IPS-18a (cell line): Measurements from ENCODE around the gene CLMP.
"Not testable (repeated sequence)": the region's sequence is repeated elsewhere in the genome, so short reads cannot be mapped to it uniquely, and the experiment has no call there.

Experiments used
- H3K27ac ChIP-seq: one replicate; pipeline ENCODE4 v1.5.1; 2013; ENCODE audit warnings: low read length
- H3K27me3 ChIP-seq: one replicate; pipeline ENCODE4 v1.6.1; 2013; ENCODE audit warnings: mild to moderate bottlenecking, low read length; ENCODE audit not compliant: control insufficient read depth, insufficient read depth
- H3K36me3 ChIP-seq: one replicate; pipeline ENCODE4 v1.6.1; 2013; ENCODE audit warnings: low read depth, low read length; ENCODE audit not compliant: control insufficient read depth
- H3K4me1 ChIP-seq: one replicate; pipeline ENCODE4 v1.6.1; 2013; ENCODE audit warnings: low read depth, low read length; ENCODE audit not compliant: control insufficient read depth
- H3K4me3 ChIP-seq: one replicate; pipeline ENCODE4 v1.5.1; 2013; ENCODE audit warnings: low read length
- H3K9ac ChIP-seq: one replicate; pipeline ENCODE4 v1.6.1; 2013; ENCODE audit warnings: mild to moderate bottlenecking, low read length, moderate library complexity
- H3K9me3 ChIP-seq: one replicate; pipeline ENCODE4 v1.6.1; 2013; ENCODE audit warnings: low read depth, low read length; ENCODE audit not compliant: control insufficient read depth

CLMP gene

GRCh38 chr11:123122341-123122740 is 72.7 kb downstream of the CLMP start:
- H3K9ac ChIP-seq: no peak overlapping the region
- H3K9me3 ChIP-seq: no peaks in the 10 kb centered on the region
- no peaks in the 10 kb centered on the region for H3K36me3 ChIP-seq
- no peak overlapping the region for H3K27ac ChIP-seq
- no peak overlapping the region for H3K4me3 ChIP-seq
- no peaks in the 10 kb centered on the region for H3K27me3 ChIP-seq
- H3K4me1 ChIP-seq: no peaks in the 10 kb centered on the region

- no peaks in the 10 kb centered on the region for H3K27me3 ChIP-seq
- H3K9ac ChIP-seq: no peak overlapping the region
- no peak overlapping the region for H3K4me3 ChIP-seq
- peaks cover 3% of the 10 kb centered on the region for H3K4me1 ChIP-seq
- H3K36me3 ChIP-seq: no peaks in the 10 kb centered on the region
- H3K9me3 ChIP-seq: peaks cover 3% of the 10 kb centered on the region
- H3K27ac ChIP-seq: no peak overlapping the region
These were observed 78.6 kb downstream of the CLMP start for GRCh38 chr11:123116486-123116885.

GRCh38 chr11:123111465-123111864 is 83.6 kb downstream of the CLMP start:
- no peaks in the 10 kb centered on the region for H3K36me3 ChIP-seq
- H3K4me1 ChIP-seq: peaks cover 3% of the 10 kb centered on the region
- peaks cover 3% of the 10 kb centered on the region for H3K9me3 ChIP-seq
- no peak overlapping the region for H3K4me3 ChIP-seq
- H3K27ac ChIP-seq: no peak overlapping the region
- H3K27me3 ChIP-seq: no peaks in the 10 kb centered on the region
- no peak overlapping the region for H3K9ac ChIP-seq

GRCh38 chr11:123110397-123110796 is 84.7 kb downstream of the CLMP start:
- H3K4me1 ChIP-seq: peaks cover 3% of the 10 kb centered on the region
- H3K4me3 ChIP-seq: no peak overlapping the region

GRCh38 chr11:123107945-123108495 is 87.0 kb downstream of the CLMP start:
- Histone ChIP-seq H3K4me1 (peaks cover 3% of the 10 kb centered on the region), H3K4me3 (no peak overlapping the region), H3K9me3 (no peaks in the 10 kb centered on the region), H3K27me3 (no peaks in the 10 kb centered on the region), H3K36me3 (no peaks in the 10 kb centered on the region), H3K9ac (no peak overlapping the region), H3K27ac (no peak overlapping the region)

More at GRCh38 chr11:123110397-123110796, 84.7 kb downstream of the CLMP start:
- Histone ChIP-seq H3K36me3 (no peaks in the 10 kb centered on the region), H3K27ac (no peak overlapping the region), H3K9ac (no peak overlapping the region), H3K27me3 (no peaks in the 10 kb centered on the region), H3K9me3 (no peaks in the 10 kb centered on the region)

GRCh38 chr11:123104697-123105096 is 90.4 kb downstream of the CLMP start:
- H3K4me3 ChIP-seq: no peak overlapping the region
- peaks cover 6% of the 10 kb centered on the region for H3K4me1 ChIP-seq
- no peak overlapping the region for H3K27ac ChIP-seq
- H3K9ac ChIP-seq: no peak overlapping the region
- H3K9me3 ChIP-seq: no peaks in the 10 kb centered on the region
- H3K36me3 ChIP-seq: no peaks in the 10 kb centered on the region
- no peaks in the 10 kb centered on the region for H3K27me3 ChIP-seq

- Histone ChIP-seq H3K4me3 (no peak overlapping the region), H3K36me3 (no peaks in the 10 kb centered on the region), H3K27ac (no peak overlapping the region), H3K27me3 (no peaks in the 10 kb centered on the region), H3K4me1 (peaks cover 6% of the 10 kb centered on the region), H3K9ac (no peak overlapping the region), H3K9me3 (no peaks in the 10 kb centered on the region)
These were observed 91.6 kb downstream of the CLMP start for GRCh38 chr11:123103326-123103980.

- no peak overlapping the region for H3K9ac ChIP-seq
- no peaks in the 10 kb centered on the region for H3K9me3 ChIP-seq
- no peaks in the 10 kb centered on the region for H3K27me3 ChIP-seq
- no peak overlapping the region for H3K27ac ChIP-seq
- H3K4me3 ChIP-seq: no peak overlapping the region
- H3K4me1 ChIP-seq: peaks cover 6% of the 10 kb centered on the region
- no peaks in the 10 kb centered on the region for H3K36me3 ChIP-seq
These were observed 94.5 kb downstream of the CLMP start for GRCh38 chr11:123100379-123101085.

GRCh38 chr11:123098990-123099389 is 96.1 kb downstream of the CLMP start:
- Histone ChIP-seq H3K4me1 (peaks cover 6% of the 10 kb centered on the region), H3K27ac (no peak overlapping the region), H3K4me3 (no peak overlapping the region), H3K27me3 (no peaks in the 10 kb centered on the region), H3K9ac (no peak overlapping the region), H3K36me3 (no peaks in the 10 kb centered on the region), H3K9me3 (no peaks in the 10 kb centered on the region)

GRCh38 chr11:123093739-123094138 is 101.3 kb downstream of the CLMP start:
- Histone ChIP-seq H3K4me1 (no peaks in the 10 kb centered on the region), H3K27me3 (no peaks in the 10 kb centered on the region), H3K4me3 (no peak overlapping the region), H3K9me3 (no peaks in the 10 kb centered on the region), H3K9ac (no peak overlapping the region), H3K36me3 (no peaks in the 10 kb centered on the region), H3K27ac (no peak overlapping the region)

GRCh38 chr11:123091506-123091905 is 103.5 kb downstream of the CLMP start:
- H3K27ac ChIP-seq: no peak overlapping the region
- no peaks in the 10 kb centered on the region for H3K27me3 ChIP-seq
- H3K4me1 ChIP-seq: no peaks in the 10 kb centered on the region
- no peak overlapping the region for H3K9ac ChIP-seq
- H3K36me3 ChIP-seq: no peaks in the 10 kb centered on the region
- no peaks in the 10 kb centered on the region for H3K9me3 ChIP-seq
- H3K4me3 ChIP-seq: no peak overlapping the region

- H3K4me1 ChIP-seq, H3K27me3 ChIP-seq, H3K27ac ChIP-seq, H3K36me3 ChIP-seq, H3K9ac ChIP-seq, H3K9me3 ChIP-seq, H3K4me3 ChIP-seq: not testable (repeated sequence)
These were observed 104.9 kb downstream of the CLMP start for GRCh38 chr11:123090168-123090567.
